Measurements from ENCODE around the gene DSCAML1.

DSCAML1 gene

DNA sequence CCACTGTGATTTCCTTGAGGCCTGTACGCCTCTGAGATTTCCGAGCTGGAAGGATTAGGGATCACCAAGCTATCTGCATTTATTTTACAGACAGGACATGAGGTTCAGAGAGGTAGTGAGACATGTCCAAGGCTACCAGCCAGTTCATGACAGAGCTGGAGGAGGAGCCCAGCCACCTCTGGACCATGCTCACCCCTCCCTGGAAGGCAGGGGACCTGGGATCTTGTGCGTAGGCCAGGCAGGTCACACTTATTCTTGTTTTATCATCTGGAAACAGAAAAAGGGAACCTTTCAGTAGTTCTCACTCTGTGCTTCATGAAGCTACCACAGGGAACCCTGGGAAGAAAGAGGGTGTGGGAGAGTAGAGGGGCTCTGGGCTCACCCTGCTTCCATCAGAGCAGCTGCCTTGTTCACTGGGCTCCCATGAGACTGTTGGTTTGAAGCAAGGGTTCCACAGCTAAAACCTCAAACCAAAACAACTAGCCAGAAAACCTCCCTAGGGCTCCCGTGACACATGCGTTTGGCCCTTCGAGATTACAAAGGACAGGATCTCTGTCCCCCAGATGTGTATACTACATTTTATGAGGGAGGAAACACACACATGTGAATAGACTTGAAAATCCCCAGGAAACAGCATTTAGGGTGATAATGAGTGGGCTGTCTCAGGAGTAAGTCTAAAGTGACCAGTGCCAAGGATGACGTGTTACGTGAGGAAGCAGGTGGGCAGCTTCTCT lies 106.4 kb downstream of the DSCAML1 start:
- DNase-seq (ENCODE audit: low spot score): no peak

DNA sequence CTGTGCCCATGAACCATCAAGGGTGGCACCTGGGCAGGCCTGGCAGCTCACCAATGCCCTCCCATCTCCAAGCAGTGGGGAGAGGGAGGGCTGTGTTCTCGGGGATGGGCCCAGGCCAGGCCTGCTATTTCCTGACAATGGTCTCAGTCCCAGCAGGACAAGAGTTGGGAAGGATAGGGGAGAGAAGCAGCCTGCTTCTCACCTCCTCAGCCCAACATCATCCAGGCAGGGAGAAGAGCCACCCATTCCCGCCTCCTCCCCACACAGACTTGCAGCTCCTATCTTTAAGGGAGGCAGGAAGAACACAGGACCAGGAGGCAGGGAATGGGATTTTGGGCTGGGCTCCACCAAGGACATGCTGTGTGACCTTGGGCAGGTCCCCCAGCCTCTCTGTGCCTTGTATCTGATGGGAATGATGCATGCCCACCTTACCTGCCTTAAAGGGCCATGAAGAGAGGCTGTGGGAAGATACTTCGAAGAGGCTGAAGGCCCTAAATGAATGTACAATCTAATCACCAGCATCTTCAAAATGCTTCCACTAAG lies 108.7 kb downstream of the DSCAML1 start:
- no peak for DNase-seq (ENCODE audit: low spot score)

DNA sequence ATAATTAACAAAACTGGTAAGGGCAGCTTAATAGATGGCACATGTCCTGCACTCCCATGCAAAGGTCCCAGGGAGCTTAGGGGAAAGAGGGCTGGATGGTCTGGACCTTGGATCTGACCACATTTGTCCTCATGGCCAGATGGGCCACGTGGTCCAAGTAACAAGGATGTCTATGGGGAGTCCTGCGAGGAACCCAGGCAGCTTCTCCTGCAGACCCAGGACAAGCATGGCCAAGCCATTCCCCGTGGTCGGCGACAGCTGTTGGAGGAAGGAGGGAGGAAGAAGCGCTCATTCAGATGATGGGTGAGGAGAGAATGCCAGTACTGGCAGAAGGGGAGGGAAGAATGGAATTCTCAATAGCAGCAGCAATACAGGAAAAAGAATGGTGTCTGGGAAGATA lies 109.2 kb downstream of the DSCAML1 start:
- DNase-seq (ENCODE audit: low spot score): no peak

DNA sequence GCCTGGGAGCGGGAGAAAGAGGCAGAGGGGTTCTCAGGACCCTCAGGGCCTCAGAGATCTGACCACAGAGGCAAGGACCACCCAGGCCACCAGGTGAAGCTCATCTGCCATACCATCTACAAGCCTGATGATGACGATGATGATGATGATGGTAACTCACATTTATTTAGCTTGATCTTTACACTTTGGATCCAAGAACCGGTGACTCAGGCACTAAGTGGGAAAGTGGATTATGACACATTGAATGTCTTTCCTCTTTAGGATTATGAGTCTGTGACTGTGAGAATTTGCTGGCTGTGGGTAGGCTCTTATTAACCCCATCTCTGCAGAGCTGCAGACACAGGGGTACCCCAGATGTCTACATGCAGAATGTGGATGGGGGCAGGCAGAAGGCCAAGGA lies 110.3 kb downstream of the DSCAML1 start:
- peak; percentile 1 for DNase-seq (ENCODE audit: low spot score)

DNA sequence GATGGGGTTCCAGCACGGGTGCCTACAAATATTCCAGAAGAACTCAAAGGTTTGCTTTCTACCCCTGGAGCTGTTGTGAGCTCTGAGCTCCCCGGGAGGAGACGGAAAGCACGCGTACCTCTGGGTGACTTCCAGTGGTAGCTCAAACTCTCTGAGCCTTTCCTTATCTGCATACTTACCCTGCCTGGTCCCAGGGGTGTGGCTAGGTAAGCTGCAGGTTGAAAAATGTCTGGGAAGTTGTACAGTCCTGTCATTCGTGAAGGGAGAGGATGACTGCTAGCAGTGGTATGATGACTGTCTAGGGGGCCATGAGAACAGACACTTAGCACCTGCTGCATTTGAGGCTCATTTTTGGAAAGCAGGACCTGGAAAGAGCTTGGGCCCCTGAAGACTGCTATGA lies 111.5 kb downstream of the DSCAML1 start:
- no peak for DNase-seq (ENCODE audit: low spot score)

DNA sequence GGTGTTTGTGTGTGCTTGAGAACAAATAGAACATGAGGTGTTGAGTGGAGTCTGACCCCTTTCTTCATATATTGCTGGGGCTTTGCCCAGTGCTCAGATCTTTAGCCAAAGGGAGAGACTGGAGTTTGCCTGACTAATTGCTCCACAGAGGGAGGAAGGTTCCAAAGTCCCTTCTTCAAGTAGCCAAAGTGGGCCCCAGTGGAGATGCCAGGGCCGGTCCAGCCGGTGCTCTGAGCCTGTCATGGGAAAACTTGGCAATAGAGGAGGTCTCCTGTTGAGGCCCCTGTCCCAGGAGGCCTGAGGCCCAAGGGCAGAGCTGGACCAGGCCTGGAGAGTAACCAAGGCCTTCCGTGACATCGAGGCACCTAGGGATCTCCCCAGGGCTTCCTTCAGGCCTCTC lies 112.3 kb downstream of the DSCAML1 start:
- no peak for DNase-seq (ENCODE audit: low spot score)

DNA sequence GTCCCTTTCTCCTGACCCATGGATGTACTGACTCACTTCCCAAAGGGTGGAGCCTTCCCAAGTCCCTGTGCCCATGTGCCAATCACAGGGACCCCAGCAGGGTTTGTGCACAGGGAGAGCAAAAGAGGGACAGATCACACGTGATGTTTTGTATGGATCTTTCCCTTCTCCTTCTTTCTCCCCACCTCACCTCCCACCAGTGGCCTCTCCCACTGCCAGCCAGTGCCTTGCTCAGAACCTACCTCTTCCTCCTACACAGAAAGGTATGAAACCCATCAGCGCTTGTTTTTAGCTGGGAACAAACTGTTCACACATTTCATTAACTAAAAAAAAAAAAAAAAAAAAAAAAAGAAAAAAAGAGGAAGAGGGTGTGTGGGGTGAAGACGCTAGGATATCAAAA lies 112.9 kb downstream of the DSCAML1 start:
- no peak for DNase-seq (ENCODE audit: low spot score)

DNA sequence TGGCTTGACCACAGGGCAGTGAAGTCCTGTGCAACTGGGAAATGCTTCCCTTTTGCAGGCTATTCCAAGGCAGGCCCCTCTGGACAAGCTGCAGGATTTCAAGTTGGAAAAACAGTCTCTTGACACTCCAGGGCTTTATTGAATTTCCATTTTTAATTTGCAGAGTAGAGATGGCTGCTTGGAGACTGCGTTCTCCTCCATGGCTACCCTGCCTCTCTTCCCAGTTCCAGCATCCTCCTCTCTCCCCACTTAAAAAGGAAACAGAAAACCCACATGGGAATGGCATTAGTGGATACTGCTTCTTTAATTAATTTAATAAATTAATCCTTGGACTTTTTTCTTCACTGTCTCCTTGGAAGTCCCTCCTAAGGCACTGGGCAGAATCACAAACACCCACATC lies 115.6 kb downstream of the DSCAML1 start:
- no peak for DNase-seq (ENCODE audit: low spot score)

DNA sequence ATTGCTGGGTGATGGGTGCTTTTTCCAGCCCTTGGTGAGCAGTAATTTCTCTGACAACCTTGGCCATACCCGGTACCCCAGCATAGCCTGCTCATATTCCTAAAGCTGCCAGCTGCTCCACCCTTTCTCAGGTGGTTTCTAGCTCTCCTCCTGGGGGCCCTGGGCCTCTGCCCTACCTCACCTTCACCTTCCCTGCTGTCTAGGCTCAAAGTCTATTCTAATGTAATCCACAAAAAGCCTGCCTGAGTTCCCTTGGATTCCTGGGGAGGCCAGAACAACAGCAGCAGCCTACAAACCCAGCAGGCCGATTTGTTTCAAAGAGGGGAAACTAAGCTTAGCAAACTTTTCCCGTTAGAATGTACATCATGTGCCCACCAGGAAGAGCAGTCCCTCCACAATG lies 117.6 kb downstream of the DSCAML1 start:
- DNase-seq (ENCODE audit: low spot score): no peak

DNA sequence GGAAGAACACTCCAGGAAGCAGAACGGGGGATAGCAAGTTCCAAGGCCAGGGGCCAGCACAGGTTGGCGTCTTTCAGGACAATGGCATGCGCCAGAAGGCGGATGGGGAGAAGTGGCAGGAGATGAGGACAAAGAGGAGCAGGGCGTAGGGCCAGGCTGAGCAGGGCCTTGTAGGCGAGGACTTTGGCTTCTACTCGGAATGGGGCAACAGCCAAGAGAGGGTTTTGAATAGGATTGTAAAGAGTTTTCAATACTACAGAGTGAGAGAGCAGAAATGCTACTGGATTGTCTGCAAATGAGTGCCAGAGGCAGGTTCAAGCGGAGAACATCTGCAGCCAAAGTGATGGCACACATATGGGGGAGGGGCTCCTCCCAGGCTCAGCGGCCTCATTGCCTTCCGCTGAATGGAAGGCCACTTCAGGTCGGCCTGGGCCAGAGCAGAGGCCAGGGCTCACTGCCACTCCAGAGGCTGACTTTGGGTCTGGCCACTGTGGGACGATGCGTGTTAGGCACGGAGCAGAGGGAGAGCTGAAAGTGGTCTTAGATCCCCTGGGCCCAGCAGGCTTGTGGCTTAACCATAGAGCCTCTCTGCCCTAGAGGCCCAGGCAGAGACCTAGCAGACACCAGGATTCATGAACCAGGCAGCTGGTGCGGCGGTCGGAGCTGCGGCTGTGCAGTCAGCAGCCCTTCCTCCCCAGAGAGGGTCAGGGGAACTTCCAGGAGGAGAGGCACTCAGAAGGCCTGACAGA lies 118.2 kb downstream of the DSCAML1 start:
- DNase-seq (ENCODE audit: low spot score): no peak

DNA sequence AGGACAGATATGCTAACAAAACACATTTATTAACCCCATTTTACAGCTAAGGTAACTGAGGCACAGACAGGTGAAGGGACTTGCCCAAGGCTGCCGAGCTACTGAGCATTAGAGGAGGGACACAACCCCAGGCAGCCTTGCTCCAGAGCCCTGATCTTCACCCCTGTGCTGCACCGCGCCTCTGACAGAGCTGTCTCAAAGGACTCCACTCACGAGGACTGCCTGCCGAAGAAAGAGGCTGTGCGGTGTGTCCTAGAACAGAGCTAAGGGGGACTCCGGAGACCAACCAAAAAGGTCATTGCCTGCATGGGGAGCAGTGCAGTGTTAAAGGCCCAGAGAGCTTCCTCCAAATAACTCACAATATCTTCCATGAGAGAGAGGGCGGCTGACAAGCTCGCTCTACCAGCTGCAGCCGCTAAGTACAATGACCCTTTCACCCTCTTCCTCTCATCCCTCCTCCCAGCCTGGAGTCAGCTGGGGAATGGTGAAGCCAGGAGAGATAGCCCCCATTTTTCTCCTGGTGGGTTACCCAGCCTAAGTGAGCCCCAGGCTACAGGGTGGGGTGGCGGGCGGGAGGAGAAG lies 119.2 kb downstream of the DSCAML1 start:
- no peak for DNase-seq (ENCODE audit: low spot score)

DNA sequence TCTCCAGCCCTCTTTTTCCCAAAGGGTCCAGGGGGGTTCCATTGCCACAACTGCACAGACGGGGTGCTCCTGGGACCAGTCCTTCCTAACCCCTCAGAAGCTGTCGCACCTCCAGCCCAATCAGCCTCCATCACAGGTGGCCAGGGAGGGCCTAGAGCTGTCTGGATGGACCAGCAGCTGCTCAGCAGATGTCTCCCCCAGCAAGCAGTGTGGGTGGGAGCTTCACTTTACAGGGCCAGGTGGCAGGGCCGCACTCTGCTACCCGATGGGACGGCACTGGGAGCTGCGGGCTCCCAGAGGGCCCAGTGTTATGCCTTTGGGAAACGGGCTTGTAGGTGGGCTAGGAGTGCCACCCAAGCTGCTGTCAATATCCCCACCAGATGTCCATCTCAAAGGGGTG lies 120.5 kb downstream of the DSCAML1 start:
- DNase-seq (ENCODE audit: low spot score): no peak

DNA sequence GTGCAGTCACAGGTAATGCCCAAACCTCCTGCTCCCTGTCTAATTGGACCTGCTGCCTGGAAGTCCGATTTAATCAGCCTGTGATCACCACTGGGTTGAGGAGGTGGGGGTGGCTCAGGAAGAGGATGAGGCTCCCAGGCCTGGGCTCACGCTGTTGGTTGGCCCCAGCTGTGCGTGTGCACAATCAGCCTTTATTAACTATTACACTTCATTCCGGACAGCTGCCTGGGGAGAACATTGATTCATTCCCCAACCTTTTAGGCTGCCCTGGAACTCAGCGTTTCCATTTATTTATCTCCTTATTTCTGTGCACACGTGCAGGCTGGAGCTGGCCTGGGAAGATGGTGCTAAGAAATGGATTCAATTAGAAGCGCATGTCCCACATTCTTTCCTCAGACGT lies 123.4 kb downstream of the DSCAML1 start:
- DNase-seq (ENCODE audit: low spot score): no peak

DNA sequence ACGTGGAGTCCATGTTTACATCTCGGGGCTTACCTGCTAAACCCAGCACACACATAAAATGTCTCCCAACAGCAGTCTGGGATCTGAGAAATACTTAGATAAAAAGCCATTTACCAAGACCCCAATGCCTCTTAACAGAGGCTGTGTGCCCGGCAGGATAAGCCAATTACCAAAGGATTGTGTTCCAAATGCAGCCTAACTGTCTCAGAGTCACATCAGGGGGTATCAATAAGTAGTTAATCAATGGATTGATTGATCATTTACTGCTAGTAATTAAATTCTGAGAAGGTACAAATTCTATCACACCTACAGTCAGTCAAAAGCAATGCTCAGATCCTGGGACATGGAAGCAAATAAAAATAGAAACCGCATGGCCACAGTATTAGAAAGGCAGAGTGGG lies 125.6 kb downstream of the DSCAML1 start:
- DNase-seq (ENCODE audit: low spot score): no peak

DNA sequence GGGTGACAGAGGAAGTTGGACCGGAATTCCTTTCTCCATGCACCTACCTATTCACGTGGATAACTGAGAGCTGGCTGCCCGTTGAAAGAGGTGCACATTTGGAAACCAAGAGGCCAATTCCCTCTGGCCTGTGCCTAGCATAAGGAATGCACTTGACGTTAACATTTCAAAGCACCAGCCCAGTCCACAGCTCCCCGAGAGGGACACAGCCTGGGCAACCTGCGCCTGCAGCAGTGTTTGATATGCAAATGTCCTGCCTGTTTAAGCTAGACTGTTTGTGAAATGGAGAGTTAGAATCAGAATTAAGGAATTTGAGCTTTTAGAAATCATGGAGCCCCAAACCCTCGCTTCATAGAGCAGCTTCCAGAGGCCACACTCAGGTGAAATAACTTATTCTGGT lies 126.1 kb downstream of the DSCAML1 start:
- no peak for DNase-seq (ENCODE audit: low spot score)

DNA sequence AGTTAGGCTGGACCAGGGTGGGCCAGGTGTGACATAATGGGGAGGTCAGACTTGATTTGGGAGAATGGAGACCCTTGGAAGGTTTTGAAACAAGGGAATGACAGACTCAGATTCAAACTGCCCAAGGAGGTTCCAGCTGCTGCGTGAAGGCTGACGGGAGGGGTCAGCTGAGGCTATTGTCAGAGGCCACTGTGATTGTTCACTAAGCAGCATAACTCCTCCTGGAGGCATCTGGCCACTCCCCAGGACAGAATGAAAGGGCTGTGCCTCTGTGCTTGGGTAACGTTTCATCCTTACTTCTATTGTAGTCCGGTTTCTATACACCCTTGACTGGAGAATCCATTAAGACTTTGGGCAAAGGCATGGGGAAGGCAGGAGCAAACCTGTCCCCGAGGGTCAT lies 126.6 kb downstream of the DSCAML1 start:
- no peak for DNase-seq (ENCODE audit: low spot score)

DNA sequence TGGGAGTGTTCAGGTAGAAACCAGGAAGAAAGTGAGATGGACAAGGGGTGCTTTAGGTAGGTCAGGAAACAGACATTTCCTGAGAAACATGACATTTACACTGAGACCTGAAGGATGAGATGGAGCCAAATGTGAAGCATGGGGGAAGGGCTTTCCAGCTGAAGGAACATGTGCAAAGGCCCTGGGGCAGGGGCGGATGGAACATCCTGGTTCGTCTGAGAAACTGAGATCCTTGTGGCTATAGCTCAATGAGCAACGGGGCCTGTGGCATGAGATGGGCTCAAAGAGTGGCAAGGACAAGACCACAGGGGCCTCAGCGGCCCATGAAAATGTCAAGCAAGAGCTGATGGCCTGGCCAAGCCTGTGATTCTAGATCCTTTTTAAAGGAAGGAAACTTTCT lies 127.4 kb downstream of the DSCAML1 start:
- DNase-seq (ENCODE audit: low spot score): no peak

DNA sequence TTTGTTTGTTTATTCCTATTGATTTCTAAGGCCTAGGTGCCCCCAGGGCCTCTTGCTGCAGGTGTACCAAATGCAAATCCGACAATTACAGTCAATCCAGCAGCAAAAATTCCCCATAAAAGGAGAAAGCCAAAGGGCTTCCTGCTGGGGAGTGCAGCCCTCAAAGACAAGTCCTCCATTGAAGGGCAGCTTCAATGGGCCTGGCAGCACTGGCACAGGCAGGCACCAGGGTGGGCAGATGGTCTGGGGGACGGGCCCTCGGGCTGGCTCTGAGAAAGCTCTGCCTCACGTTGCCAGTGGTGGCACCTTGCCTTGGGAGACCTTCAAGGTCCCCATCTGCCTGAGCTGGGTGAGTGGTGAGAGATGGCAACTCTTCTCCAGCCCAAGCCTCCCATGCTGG lies 128.0 kb downstream of the DSCAML1 start:
- DNase-seq (ENCODE audit: low spot score): no peak

DNA sequence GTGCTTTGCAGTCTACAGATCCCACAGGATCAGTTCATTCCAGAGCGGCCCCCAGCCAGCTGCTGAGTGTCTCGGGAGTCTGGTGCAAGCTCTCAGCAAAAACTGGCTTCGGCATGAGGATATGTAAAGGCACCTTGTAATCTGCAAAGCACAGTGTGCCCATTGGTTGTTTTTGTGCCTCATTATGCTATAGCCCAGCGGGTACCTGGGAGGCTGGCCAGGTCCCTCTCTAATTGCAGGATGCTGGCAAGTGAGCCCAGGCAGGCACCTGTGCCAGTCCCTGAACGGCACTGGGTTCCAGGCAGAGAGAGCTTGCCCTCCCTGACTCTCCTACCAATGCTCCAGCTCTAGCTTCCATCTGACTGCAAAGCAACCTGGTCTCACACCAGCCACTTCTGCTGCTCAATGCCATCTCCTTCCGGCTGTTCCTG lies 128.7 kb downstream of the DSCAML1 start:
- DNase-seq (ENCODE audit: low spot score): no peak

DNA sequence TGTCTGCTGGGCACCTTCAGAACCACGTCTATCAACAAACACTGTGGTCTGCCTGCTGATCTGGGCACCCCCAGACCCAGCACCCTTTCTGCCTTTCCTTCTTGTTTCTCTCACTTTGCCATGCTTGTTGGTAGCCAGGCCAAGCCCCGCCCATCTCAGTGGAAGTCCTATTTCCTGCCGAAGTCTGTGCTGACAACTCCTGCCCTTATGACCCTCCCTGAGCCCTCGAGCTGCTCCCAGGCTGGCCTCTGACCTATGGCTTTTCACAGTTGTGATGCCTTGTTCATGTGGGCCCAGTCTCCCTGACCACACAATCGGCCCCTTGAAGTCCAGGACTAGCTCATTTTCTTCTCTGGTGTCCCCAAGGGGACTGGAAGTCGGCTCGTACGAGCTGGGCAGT lies 132.1 kb downstream of the DSCAML1 start:
- peak; percentile 0 for DNase-seq (ENCODE audit: low spot score)

DNA sequence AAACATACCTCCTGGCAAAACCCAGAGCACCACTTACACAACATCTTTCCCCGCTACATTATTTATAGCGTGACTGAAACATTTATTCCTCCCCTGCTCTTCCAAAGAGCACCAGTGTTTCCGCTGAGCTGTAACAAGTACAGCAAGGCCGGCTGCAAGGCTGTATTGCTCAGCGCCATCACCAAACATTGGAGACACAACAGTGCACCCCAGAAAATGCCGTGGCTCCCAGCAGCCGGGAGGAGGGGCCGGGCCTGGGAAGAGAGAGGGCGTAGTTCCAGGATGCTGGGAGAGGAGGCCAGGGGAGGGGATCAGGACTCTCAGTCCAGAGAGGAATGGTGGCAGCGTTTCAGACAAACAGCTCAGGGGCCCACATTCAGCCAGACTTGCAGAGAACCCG lies 133.2 kb downstream of the DSCAML1 start:
- no peak for DNase-seq (ENCODE audit: low spot score)

DNA sequence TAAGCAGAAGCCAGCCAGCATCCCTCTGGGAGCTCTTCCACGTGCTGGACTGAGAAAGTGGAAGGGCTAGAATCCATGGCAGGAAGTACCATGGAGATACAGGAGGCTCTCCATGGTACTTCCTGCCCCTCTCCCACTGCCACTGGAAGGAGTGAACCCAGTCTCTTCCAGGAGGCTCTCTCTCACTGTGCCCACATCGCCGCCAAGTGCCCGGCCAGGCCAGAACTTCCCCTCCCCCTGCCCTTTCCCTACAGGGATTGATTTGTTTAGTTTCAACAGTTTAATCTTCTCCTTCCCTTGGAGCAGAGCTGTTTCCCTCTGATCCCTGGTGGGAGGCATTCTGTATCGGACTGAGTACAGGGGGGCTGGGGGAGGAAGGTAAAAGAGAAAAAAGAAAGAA lies 133.6 kb downstream of the DSCAML1 start:
- DNase-seq (ENCODE audit: low spot score): no peak

DNA sequence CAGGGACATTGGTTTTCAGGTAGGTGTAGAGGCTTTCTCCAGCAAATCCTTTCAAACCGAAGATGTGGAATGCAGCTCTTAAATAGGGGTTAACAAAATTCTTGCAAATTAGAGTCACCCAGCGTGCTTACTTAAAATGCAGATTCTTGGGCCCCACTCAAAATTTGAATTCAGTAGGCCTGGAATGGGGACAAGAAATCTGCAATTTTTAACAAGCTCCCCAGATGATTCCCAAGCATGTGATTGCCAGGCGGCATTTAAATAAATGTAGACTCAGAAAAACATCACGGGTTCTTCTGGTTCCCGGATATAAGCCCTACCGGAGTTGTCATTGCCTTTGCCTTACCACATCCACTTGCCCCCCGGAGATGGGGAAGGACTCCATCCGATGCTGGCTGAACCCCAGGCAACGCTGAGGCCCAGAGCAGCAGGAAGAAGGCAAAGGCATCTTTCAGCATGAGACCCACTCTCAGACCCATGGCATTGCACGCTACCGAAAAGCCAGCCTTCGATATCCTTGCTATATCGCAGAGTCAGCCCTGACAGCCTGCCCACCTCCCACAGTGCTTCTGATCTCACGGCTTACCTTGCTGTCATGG lies 134.2 kb downstream of the DSCAML1 start:
- no peak for DNase-seq (ENCODE audit: low spot score)
